Ishikawa (cell line): ENCODE measurements around the gene FADS6.

Experiments
- EP300 ChIP-seq: IDR thresholded peaks from 2 replicates; pipeline ENCODE4 v1.6.1; 2012; ENCODE audit warnings: borderline replicate concordance
- FOXM1 ChIP-seq: IDR thresholded peaks from 2 replicates; pipeline ENCODE4 v1.6.1; 2012; ENCODE audit warnings: low read depth, borderline replicate concordance
- TAF1 ChIP-seq: IDR thresholded peaks from 2 replicates; pipeline ENCODE4 v1.6.1; 2012; ENCODE audit warnings: low read depth, mild to moderate bottlenecking
- TCF12 ChIP-seq: IDR thresholded peaks from 2 replicates; pipeline ENCODE4 v1.6.1; 2012; ENCODE audit warnings: low read depth
- TF ChIP-seq, protein P1 (sequence below): IDR thresholded peaks from 2 replicates; pipeline ENCODE4 v1.6.1; 2012
- TF ChIP-seq, protein P2 (sequence below): IDR thresholded peaks from 2 replicates; pipeline ENCODE4 v1.6.1; 2012

DNA sequence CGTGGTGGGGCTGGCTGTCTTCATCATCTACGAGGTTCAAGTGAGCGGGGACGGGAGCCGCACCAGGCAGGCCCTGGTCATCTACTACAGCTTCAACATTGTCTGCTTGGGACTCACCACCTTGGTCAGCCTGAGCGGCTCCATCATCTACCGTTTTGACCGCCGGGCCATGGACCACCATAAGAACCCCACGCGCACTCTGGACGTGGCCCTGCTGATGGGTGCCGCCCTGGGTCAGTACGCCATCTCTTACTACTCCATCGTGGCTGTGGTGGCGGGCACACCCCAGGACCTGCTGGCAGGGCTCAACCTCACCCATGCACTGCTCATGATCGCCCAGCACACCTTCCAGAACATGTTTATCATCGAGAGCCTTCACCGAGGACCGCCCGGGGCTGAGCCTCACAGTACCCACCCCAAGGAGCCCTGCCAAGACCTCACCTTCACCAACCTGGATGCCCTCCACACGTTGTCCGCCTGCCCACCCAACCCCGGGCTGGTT, 37.2 kb upstream of the FADS6 start:
- TF ChIP-seq, protein P1, sequence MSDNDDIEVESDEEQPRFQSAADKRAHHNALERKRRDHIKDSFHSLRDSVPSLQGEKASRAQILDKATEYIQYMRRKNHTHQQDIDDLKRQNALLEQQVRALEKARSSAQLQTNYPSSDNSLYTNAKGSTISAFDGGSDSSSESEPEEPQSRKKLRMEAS, result no peak
- TF ChIP-seq TCF12 (no peak), FOXM1 (no peak), EP300 (no peak), TAF1 (no peak)
- TF ChIP-seq, protein P2, sequence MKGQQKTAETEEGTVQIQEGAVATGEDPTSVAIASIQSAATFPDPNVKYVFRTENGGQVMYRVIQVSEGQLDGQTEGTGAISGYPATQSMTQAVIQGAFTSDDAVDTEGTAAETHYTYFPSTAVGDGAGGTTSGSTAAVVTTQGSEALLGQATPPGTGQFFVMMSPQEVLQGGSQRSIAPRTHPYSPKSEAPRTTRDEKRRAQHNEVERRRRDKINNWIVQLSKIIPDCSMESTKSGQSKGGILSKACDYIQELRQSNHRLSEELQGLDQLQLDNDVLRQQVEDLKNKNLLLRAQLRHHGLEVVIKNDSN, result no peak
